H1 (cell line): Measurements from ENCODE around the gene SGCB. TPM values are rescaled to one million over a fixed set of nuclear protein-coding genes. Genes with fewer than 3 reads are reported as not detected.

Source experiments
- CTCF ChIA-PET: fragments of 300-600 bp; sonication (Branson Sonifier 250); formaldehyde crosslinking; loops from one replicate; lab custom pipeline; 2021; ENCODE audit not compliant: partially characterized antibody; lab: Charles Lee
- POLR2A ChIA-PET: fragments of 300-600 bp; sonication (Branson Sonifier 250); formaldehyde crosslinking; loops from one replicate; lab custom pipeline; 2021; ENCODE audit warnings: inconsistent platforms; ENCODE audit not compliant: partially characterized antibody; lab: Charles Lee
- DNase-seq, 2 experiments: peaks; one replicate each; pipeline versions ENCODE4 v3.0.0 to v3.0.0-alpha.2; 2010 to 2022; ENCODE audit warnings: low spot score in 2 of 2, low read depth in 1 of 2, mixed read lengths in 1 of 2
- FAIRE-seq: peaks from 2 replicates; lab custom pipeline; 2011; peaks lifted over from hg19 to GRCh38; lab: Jason Lieb, UNC
- H2AFZ ChIP-seq: 2 replicates; pipeline ENCODE4 v1.8.1; 2012; ENCODE audit warnings: low read length, inconsistent platforms
- H2AK5ac ChIP-seq: 2 replicates; pipeline ENCODE4 v1.6.1; 2013; ENCODE audit warnings: low read depth, low read length
- H2BK120ac ChIP-seq: replicated peaks from 2 replicates; pipeline ENCODE3; 2013; ENCODE audit warnings: low read depth, low read length, inconsistent platforms
- H2BK12ac ChIP-seq: 2 replicates; pipeline ENCODE4 v1.6.1; 2013; ENCODE audit warnings: low read depth, low read length
- H2BK15ac ChIP-seq: 2 replicates; pipeline ENCODE4 v1.6.1; 2013; ENCODE audit warnings: low read length
- H2BK20ac ChIP-seq: 2 replicates; pipeline ENCODE4 v1.6.1; 2013; ENCODE audit warnings: low read length
- H2BK5ac ChIP-seq: 2 replicates; pipeline ENCODE4 v1.6.1; 2013; ENCODE audit warnings: low read depth, low read length
- H3K14ac ChIP-seq: 2 replicates; pipeline ENCODE4 v1.6.1; 2013; ENCODE audit warnings: inconsistent platforms; ENCODE audit not compliant: insufficient read length
- H3K18ac ChIP-seq: 2 replicates; pipeline ENCODE4 v1.6.1; 2013; ENCODE audit warnings: low read length; ENCODE audit errors: extremely low read depth
- H3K23ac ChIP-seq: 2 replicates; pipeline ENCODE4 v1.6.1; 2013; ENCODE audit warnings: inconsistent platforms; ENCODE audit not compliant: insufficient read length
- H3K23me2 ChIP-seq: 2 replicates; pipeline ENCODE4 v1.6.1; 2013; ENCODE audit warnings: low read depth, low read length
- H3K27ac ChIP-seq: 2 replicates; pipeline ENCODE4 v1.6.1; 2011; ENCODE audit warnings: low read depth, low read length, inconsistent platforms
- H3K27me3 ChIP-seq, 4 experiments: replicated peaks in 1 of 4; 1 replicate in 1 of 4; 2 replicates in 3 of 4; pipeline versions ENCODE4 v1.6.1 to v1.8.1; 2011 to 2013; ENCODE audit warnings: low read length in 3 of 4, mild to moderate bottlenecking in 3 of 4, inconsistent platforms in 2 of 4, mixed read lengths in 2 of 4, moderate library complexity in 1 of 4; ENCODE audit not compliant: control insufficient read depth in 3 of 4, insufficient read depth in 3 of 4; ENCODE audit errors: extremely low read depth in 1 of 4
- H3K36me3 ChIP-seq, 4 experiments: 2 replicates each; pipeline versions ENCODE4 v1.6.1 to v1.8.1; 2011 to 2013; ENCODE audit warnings: mild to moderate bottlenecking in 4 of 4, low read length in 3 of 4, moderate library complexity in 2 of 4, control low read depth in 1 of 4, inconsistent platforms in 1 of 4; ENCODE audit not compliant: insufficient read depth in 4 of 4, control insufficient read depth in 2 of 4
- H3K4ac ChIP-seq: replicated peaks from 2 replicates; pipeline ENCODE3; 2013; ENCODE audit warnings: low read length, low read depth, mixed read lengths, inconsistent platforms; ENCODE audit not compliant: insufficient read length
- H3K4me1 ChIP-seq, 4 experiments: replicated peaks in 1 of 4; 1 replicate in 1 of 4; 2 replicates in 3 of 4; pipeline versions ENCODE4 v1.6.1 to v1.8.1; 2011 to 2013; ENCODE audit warnings: low read length in 3 of 4, inconsistent platforms in 2 of 4, mixed read lengths in 1 of 4; ENCODE audit not compliant: insufficient read depth in 4 of 4, control insufficient read depth in 3 of 4
- H3K4me2 ChIP-seq, 2 experiments: 2 replicates each; pipeline versions ENCODE4 v1.6.1 to v1.8.1; 2011 to 2013; ENCODE audit warnings: low read depth in 2 of 2, low read length in 2 of 2, control low read depth in 1 of 2, inconsistent platforms in 1 of 2, mild to moderate bottlenecking in 1 of 2; ENCODE audit not compliant: insufficient read depth in 1 of 2
- H3K4me3 ChIP-seq, 4 experiments: fragments of 200-600, 300-600 bp in 1 of 4; sonication (generic), shearing (Covaris generic), sonication (Bioruptor Twin) in 1 of 4; 2 replicates each; pipeline versions ENCODE4 v1.5.1 to v1.8.1; 2011 to 2016; ENCODE audit warnings: low read length in 4 of 4, low read depth in 3 of 4, control low read depth in 2 of 4, inconsistent platforms in 2 of 4, mild to moderate bottlenecking in 2 of 4, mixed read lengths in 1 of 4, moderate library complexity in 1 of 4; ENCODE audit not compliant: insufficient read depth in 2 of 4; ENCODE audit errors: extremely low read depth in 1 of 4
- H3K56ac ChIP-seq: replicated peaks from 2 replicates; pipeline ENCODE3; 2013; ENCODE audit warnings: low read depth, mild to moderate bottlenecking, mixed read lengths, low read length, inconsistent platforms; ENCODE audit not compliant: insufficient read length
- H3K79me1 ChIP-seq: 2 replicates; pipeline ENCODE4 v1.6.1; 2013; ENCODE audit warnings: low read depth, low read length, control low read depth
- H3K79me2 ChIP-seq, 2 experiments: 2 replicates each; pipeline versions ENCODE4 v1.6.1 to v1.8.1; 2012 to 2013; ENCODE audit warnings: low read length in 2 of 2, mild to moderate bottlenecking in 2 of 2, inconsistent platforms in 1 of 2; ENCODE audit not compliant: insufficient read depth in 2 of 2, control insufficient read depth in 1 of 2
- H3K9ac ChIP-seq, 4 experiments: replicated peaks in 1 of 4; 1 replicate in 1 of 4; 2 replicates in 3 of 4; pipeline versions ENCODE4 v1.6.1 to v1.8.1; 2011 to 2013; ENCODE audit warnings: low read depth in 3 of 4, low read length in 3 of 4, control low read depth in 2 of 4, mild to moderate bottlenecking in 2 of 4, moderate library complexity in 2 of 4, inconsistent platforms in 1 of 4; ENCODE audit errors: extremely low read depth in 1 of 4
- H3K9me3 ChIP-seq, 2 experiments: 2 replicates each; pipeline versions ENCODE4 v1.6.1 to v1.8.1; 2012 to 2013; ENCODE audit warnings: mild to moderate bottlenecking in 2 of 2, moderate library complexity in 2 of 2, control low read depth in 1 of 2, inconsistent platforms in 1 of 2, low read depth in 1 of 2, low read length in 1 of 2, mixed read lengths in 1 of 2; ENCODE audit not compliant: insufficient read depth in 2 of 2
- H4K20me1 ChIP-seq, 2 experiments: replicated peaks in 1 of 2; 2 replicates each; pipeline versions ENCODE3 to v1.8.1; 2011 to 2013; ENCODE audit warnings: inconsistent platforms in 2 of 2, low read length in 2 of 2, mild to moderate bottlenecking in 1 of 2; ENCODE audit not compliant: insufficient read depth in 2 of 2, control insufficient read depth in 1 of 2
- H4K5ac ChIP-seq: 2 replicates; pipeline ENCODE4 v1.6.1; 2013; ENCODE audit warnings: low read length, low read depth, mixed read lengths, inconsistent platforms; ENCODE audit not compliant: insufficient read length
- H4K8ac ChIP-seq: 2 replicates; pipeline ENCODE4 v1.8.0; 2013; ENCODE audit warnings: mild to moderate bottlenecking, moderate library complexity, low read length, inconsistent platforms; ENCODE audit not compliant: insufficient read depth; ENCODE audit errors: extremely low read depth
- H4K91ac ChIP-seq: replicated peaks from 2 replicates; pipeline ENCODE3; 2013; ENCODE audit warnings: low read length, mixed read lengths, inconsistent platforms; ENCODE audit not compliant: insufficient read length
- BACH1 ChIP-seq: IDR thresholded peaks from 2 replicates; pipeline ENCODE4 v1.6.1; 2012; ENCODE audit warnings: low read length, improper control_type of control experiment
- CBX5 ChIP-seq: fragments of 300-800, 300-1000 bp; sonication (generic); IDR thresholded peaks from 2 replicates; pipeline ENCODE4 v1.7.1; 2016; ENCODE audit warnings: antibody characterized with exemption, low read length, low read depth
- CEBPB ChIP-seq: IDR thresholded peaks from 2 replicates; pipeline ENCODE4 v1.6.1; 2012; ENCODE audit warnings: low read depth, low read length
- HDAC2 ChIP-seq, 2 experiments: fragments of 300-600 bp in 1 of 2; sonication (generic) in 1 of 2; IDR thresholded peaks; 2 replicates each; pipeline ENCODE4 v1.6.1; 2011 to 2012; ENCODE audit warnings: low read depth in 2 of 2, low read length in 2 of 2, mild to moderate bottlenecking in 2 of 2, moderate library complexity in 2 of 2, borderline replicate concordance in 1 of 2, inconsistent platforms in 1 of 2
- HDAC6 ChIP-seq: IDR thresholded peaks from one replicate; pipeline ENCODE4 v1.7.1; 2012; ENCODE audit warnings: low read depth, mild to moderate bottlenecking, inconsistent platforms, low read length, moderate library complexity
- MAFK ChIP-seq: IDR thresholded peaks from 2 replicates; pipeline ENCODE4 v1.6.1; 2012; ENCODE audit warnings: low read depth, mild to moderate bottlenecking, improper control_type of control experiment, low read length
- NRF1 ChIP-seq: IDR thresholded peaks from 2 replicates; pipeline ENCODE4 v1.6.1; 2011; ENCODE audit warnings: mild to moderate bottlenecking, low read depth, low read length, improper control_type of control experiment
- POU5F1 ChIP-seq: IDR thresholded peaks from 2 replicates; pipeline ENCODE4 v1.6.1; 2011; ENCODE audit warnings: low read depth, mild to moderate bottlenecking, low read length, moderate library complexity
- SP4 ChIP-seq: IDR thresholded peaks from 2 replicates; pipeline ENCODE4 v1.6.1; 2012; ENCODE audit warnings: low read length, inconsistent platforms
- YY1 ChIP-seq: IDR thresholded peaks from 2 replicates; pipeline ENCODE4 v1.6.1; 2011; ENCODE audit warnings: low read depth, mild to moderate bottlenecking, low read length
- WGBS, 2 experiments: shearing (Covaris generic) in 1 of 2; methylation state at CpG; one replicate each; pipeline versions ENCODE4 v1.1.6 to v1.1.7; 2013 to 2015; ENCODE audit warnings: low lambda C conversion rate in 2 of 2, mixed read lengths in 2 of 2, inconsistent platforms in 1 of 2, low coverage in 1 of 2, missing lambda C conversion rate in 1 of 2; ENCODE audit not compliant: insufficient replicate concordance in 2 of 2, insufficient coverage in 1 of 2, insufficient read length in 1 of 2; ENCODE audit errors: extremely low coverage in 1 of 2, missing lambda C conversion rate in 1 of 2; 5-methylcytosine and 5-hydroxymethylcytosine counted together
- polyA plus RNA-seq, 7 experiments: library from polyadenylated mRNA; depleted of rRNA in 3 of 7; stranded (reverse) in 5 of 7; unstranded in 2 of 7; fragments of >200 nt in 5 of 7; fragments of 200-250 nt in 2 of 7; gene quantifications; 1 replicate in 5 of 7; 2 replicates in 1 of 7; 4 replicates in 1 of 7; pipeline versions ENCODE4 v1.2.1 to v1.2.3, GENCODE V29; 2011 to 2013; ENCODE audit warnings: missing spikeins in 2 of 7, mixed read lengths in 2 of 7
- total RNA-seq: library from RNA; stranded (reverse); fragmentation: NEBNext Ultra II Directional; extraction: Animal tissue kit (Norgen Biotek cat#: 25700); gene quantifications from 2 replicates; pipeline ENCODE4 v1.2.1, GENCODE V29; 2021

Gene SGCB
- total and polyA plus RNA-seq, 2 of the 8 experiments (the other 6 are each of a cell fraction or from before 2014, with no cell fraction given), result 6.8 to 32.2 TPM

- no peak overlapping the region for H4K91ac ChIP-seq
- H2AK5ac ChIP-seq, result no peak overlapping the region
- no peak overlapping the region for H3K23ac ChIP-seq
- H3K18ac ChIP-seq, result no peak overlapping the region
- no peak overlapping the region for H3K4ac ChIP-seq
- 93% methylated on average over 5 of the region's 5 CpGs; no CpG with 5 or more reads in 1 of the 2 experiments for WGBS, 2 experiments
- H3K9ac ChIP-seq, result no peak overlapping the region
- H2BK12ac ChIP-seq, result no peak overlapping the region
- no peak overlapping the region for H3K4me3 ChIP-seq
- no peak overlapping the region for H3K56ac ChIP-seq
- H2AFZ ChIP-seq, result no peak overlapping the region
- H2BK120ac ChIP-seq, result no peak overlapping the region
- no peak overlapping the region for H4K8ac ChIP-seq
- no peak for DNase-seq
- TF ChIP-seq HDAC6 (no peak), CBX5 (no peak), CEBPB (no peak), SP4 (no peak), NRF1 (no peak), MAFK (no peak), YY1 (no peak), POU5F1 (no peak), BACH1 (no peak), HDAC2 (IDR thresholded peaks at IDR 0.05; ENCODE audit: borderline replicate concordance in 1 of 2, low read depth in 2 of 2, low read length in 2 of 2) (no peak)
- TF ChIP-seq, all 59 proteins: peak for 0
- H3K4me1 ChIP-seq, result peaks cover 0 to 5% (median 0%) of the 10 kb centered on the region in 4 experiments; a peak in 1 of 7 replicates
- FAIRE-seq, result no peak
- H3K14ac ChIP-seq, result no peak overlapping the region
- H3K23me2 ChIP-seq, result no peaks in the 10 kb centered on the region
- no peaks in the 10 kb centered on the region for H3K79me2 ChIP-seq
- H2BK20ac ChIP-seq, result no peak overlapping the region
- CTCF ChIA-PET, result interaction anchor here (0.8 to 1.1 kb wide), 2 partner anchors 11 to 20 kb away, joined by 3 to 4 read pairs; no protein-coding TSS in a partner anchor
- H3K4me2 ChIP-seq, result no peak overlapping the region
- no peak overlapping the region for H3K27ac ChIP-seq
- H3K36me3 ChIP-seq, result no peaks in the 10 kb centered on the region
- H2BK15ac ChIP-seq, result no peak overlapping the region
- no peak overlapping the region for H2BK5ac ChIP-seq
- no peaks in the 10 kb centered on the region for H4K20me1 ChIP-seq
- no peaks in the 10 kb centered on the region for H3K27me3 ChIP-seq
- H3K79me1 ChIP-seq, result no peaks in the 10 kb centered on the region
- no peak overlapping the region for H4K5ac ChIP-seq
- no peaks in the 10 kb centered on the region; a peak in 1 of 4 replicates for H3K9me3 ChIP-seq
- POLR2A ChIA-PET, result no interaction called here
These were observed 38.8 kb downstream of the SGCB start for GRCh38 chr4:51999250-51999649.
